GM23338 (cell line): ENCODE measurements around the gene CD86. TPM values are rescaled to one million over a fixed set of nuclear protein-coding genes. Genes with fewer than 3 reads are reported as not detected.

ENCODE experiments used
- ATAC-seq: fragments of 200-7000 bp; cut with Tn5 transposase; 3 replicates; pipeline ENCODE4 v1.9.1; 2020
- DNase-seq: peaks from one replicate; pipeline ENCODE4 v3.0.0-alpha.2; 2015; ENCODE audit warnings: low spot score
- H2AFZ ChIP-seq: fragments of 200-600 bp; sonication (generic); 2 replicates; pipeline ENCODE4 v1.8.0; 2016; ENCODE audit warnings: antibody characterized with exemption, mild to moderate bottlenecking, moderate library complexity
- H3F3A ChIP-seq: fragments of 200-600 bp; sonication (generic); replicated peaks from 2 replicates; pipeline ENCODE4 v1.8.0; 2017; ENCODE audit warnings: antibody characterized with exemption, mixed run types, low read depth
- H3K27ac ChIP-seq: fragments of 200-600 bp; sonication (generic); 2 replicates; pipeline ENCODE4 v1.6.1; 2016; ENCODE audit warnings: low read depth
- H3K27me3 ChIP-seq: fragments of 200-600 bp; sonication (generic); 2 replicates; pipeline ENCODE4 v1.8.0; 2016; ENCODE audit warnings: mild to moderate bottlenecking, mixed run types, moderate library complexity; ENCODE audit not compliant: insufficient read depth
- H3K36me3 ChIP-seq: fragments of 200-600 bp; sonication (generic); 2 replicates; pipeline ENCODE4 v1.8.0; 2016; ENCODE audit warnings: mild to moderate bottlenecking; ENCODE audit not compliant: insufficient read depth
- H3K4me1 ChIP-seq: fragments of 200-600 bp; sonication (generic); 2 replicates; pipeline ENCODE4 v1.8.0; 2016; ENCODE audit warnings: mild to moderate bottlenecking, moderate library complexity; ENCODE audit not compliant: insufficient read depth
- H3K4me2 ChIP-seq: fragments of 200-600 bp; sonication (generic); 2 replicates; pipeline ENCODE4 v1.7.1; 2017; ENCODE audit warnings: mixed run types
- H3K4me3 ChIP-seq: fragments of 200-600 bp; sonication (generic); 2 replicates; pipeline ENCODE4 v1.6.1; 2016; ENCODE audit warnings: mixed run types
- H3K79me2 ChIP-seq: fragments of 200-600 bp; sonication (generic); replicated peaks from 2 replicates; pipeline ENCODE4 v1.8.0; 2017; ENCODE audit warnings: mild to moderate bottlenecking; ENCODE audit not compliant: insufficient read depth
- H3K9me2 ChIP-seq: fragments of 200-600 bp; sonication (generic); 2 replicates; pipeline ENCODE4 v1.8.0; 2017; ENCODE audit not compliant: insufficient read depth
- H4K20me1 ChIP-seq: fragments of 200-600 bp; sonication (generic); replicated peaks from 2 replicates; pipeline ENCODE4 v1.8.0; 2017; ENCODE audit warnings: mild to moderate bottlenecking; ENCODE audit not compliant: insufficient read depth
- H3K27ac Mint-ChIP-seq: 2 replicates; pipeline ENCODE4 v1.8.0; 2020; ENCODE audit warnings: inconsistent platforms, mild to moderate bottlenecking, moderate library complexity, mixed read lengths
- H3K27me3 Mint-ChIP-seq: 3 replicates; pipeline ENCODE4 v1.8.0; 2022; ENCODE audit warnings: low read depth, mild to moderate bottlenecking, moderate library complexity, mixed read lengths, inconsistent platforms; ENCODE audit not compliant: insufficient read depth, poor library complexity
- H3K36me3 Mint-ChIP-seq: 3 replicates; pipeline ENCODE4 v1.8.0; 2021; ENCODE audit warnings: low read depth, mild to moderate bottlenecking, inconsistent platforms, moderate library complexity, mixed read lengths
- H3K4me1 Mint-ChIP-seq: 3 replicates; pipeline ENCODE4 v1.8.0; 2020; ENCODE audit warnings: mild to moderate bottlenecking, inconsistent platforms, mixed read lengths
- H3K4me3 Mint-ChIP-seq: 3 replicates; pipeline ENCODE4 v1.8.0; 2021; ENCODE audit warnings: moderate library complexity, mild to moderate bottlenecking, inconsistent platforms, mixed read lengths
- H3K9me3 Mint-ChIP-seq: 3 replicates; pipeline ENCODE4 v1.8.0; 2020; ENCODE audit warnings: moderate library complexity, mild to moderate bottlenecking, inconsistent platforms, mixed read lengths
- NANOG ChIP-seq: IDR thresholded peaks from 2 replicates; pipeline ENCODE4 v1.6.1; 2016; ENCODE audit warnings: antibody characterized with exemption, borderline replicate concordance
- STAT1 ChIP-seq: IDR thresholded peaks from one replicate; pipeline ENCODE4 v1.6.1; 2016; ENCODE audit warnings: antibody characterized with exemption; ENCODE audit not compliant: unreplicated experiment
- polyA plus RNA-seq: library from polyadenylated mRNA; unstranded; fragments of >200 nt; fragmentation: Nextera tagmentation; extraction: Ambion mirVana; gene quantifications from 2 replicates; pipeline ENCODE4 v1.2.1, GENCODE V29; 2016
- total RNA-seq: library from RNA; depleted of rRNA; stranded (reverse); fragments of >200 nt; shearing (Covaris generic); gene quantifications from 2 replicates; pipeline ENCODE4 v1.2.3, GENCODE V29; 2014
- TF ChIP-seq, protein P1 (sequence below): fragments of 250-450 bp; sonication (Bioruptor Pico); IDR thresholded peaks from 2 replicates; pipeline ENCODE4 v1.5.0; 2020; ENCODE audit warnings: mild to moderate bottlenecking, moderate library complexity
- TF ChIP-seq, protein P2 (sequence below): IDR thresholded peaks from one replicate; pipeline ENCODE4 v1.6.1; 2018; ENCODE audit warnings: antibody characterized with exemption; ENCODE audit not compliant: unreplicated experiment

Gene CD86
- total and polyA plus RNA-seq, 2 experiments from 2014 or later, result 0.97 TPM; not detected in 1

DNA sequence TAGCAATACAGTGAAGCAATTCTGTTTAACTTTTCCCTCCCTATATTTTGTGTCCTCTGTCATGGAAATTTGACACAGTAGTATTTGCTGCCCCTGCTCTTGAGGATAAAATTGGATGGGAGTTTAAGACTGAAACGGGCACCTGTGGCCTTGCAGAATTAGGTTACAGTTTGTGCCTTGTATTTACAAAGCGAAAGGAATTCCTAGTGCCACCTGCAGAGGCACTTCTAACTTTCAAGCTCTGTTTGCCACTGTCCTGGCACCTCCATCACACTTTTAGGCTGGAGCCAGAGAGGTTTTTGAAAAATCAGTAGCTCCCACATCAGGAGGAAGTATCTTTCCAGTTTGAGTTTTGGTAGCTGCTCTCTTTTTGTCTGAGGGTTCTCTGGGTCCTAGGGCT is 39.5 kb downstream of the CD86 start (continued):
- TF ChIP-seq, protein P1, sequence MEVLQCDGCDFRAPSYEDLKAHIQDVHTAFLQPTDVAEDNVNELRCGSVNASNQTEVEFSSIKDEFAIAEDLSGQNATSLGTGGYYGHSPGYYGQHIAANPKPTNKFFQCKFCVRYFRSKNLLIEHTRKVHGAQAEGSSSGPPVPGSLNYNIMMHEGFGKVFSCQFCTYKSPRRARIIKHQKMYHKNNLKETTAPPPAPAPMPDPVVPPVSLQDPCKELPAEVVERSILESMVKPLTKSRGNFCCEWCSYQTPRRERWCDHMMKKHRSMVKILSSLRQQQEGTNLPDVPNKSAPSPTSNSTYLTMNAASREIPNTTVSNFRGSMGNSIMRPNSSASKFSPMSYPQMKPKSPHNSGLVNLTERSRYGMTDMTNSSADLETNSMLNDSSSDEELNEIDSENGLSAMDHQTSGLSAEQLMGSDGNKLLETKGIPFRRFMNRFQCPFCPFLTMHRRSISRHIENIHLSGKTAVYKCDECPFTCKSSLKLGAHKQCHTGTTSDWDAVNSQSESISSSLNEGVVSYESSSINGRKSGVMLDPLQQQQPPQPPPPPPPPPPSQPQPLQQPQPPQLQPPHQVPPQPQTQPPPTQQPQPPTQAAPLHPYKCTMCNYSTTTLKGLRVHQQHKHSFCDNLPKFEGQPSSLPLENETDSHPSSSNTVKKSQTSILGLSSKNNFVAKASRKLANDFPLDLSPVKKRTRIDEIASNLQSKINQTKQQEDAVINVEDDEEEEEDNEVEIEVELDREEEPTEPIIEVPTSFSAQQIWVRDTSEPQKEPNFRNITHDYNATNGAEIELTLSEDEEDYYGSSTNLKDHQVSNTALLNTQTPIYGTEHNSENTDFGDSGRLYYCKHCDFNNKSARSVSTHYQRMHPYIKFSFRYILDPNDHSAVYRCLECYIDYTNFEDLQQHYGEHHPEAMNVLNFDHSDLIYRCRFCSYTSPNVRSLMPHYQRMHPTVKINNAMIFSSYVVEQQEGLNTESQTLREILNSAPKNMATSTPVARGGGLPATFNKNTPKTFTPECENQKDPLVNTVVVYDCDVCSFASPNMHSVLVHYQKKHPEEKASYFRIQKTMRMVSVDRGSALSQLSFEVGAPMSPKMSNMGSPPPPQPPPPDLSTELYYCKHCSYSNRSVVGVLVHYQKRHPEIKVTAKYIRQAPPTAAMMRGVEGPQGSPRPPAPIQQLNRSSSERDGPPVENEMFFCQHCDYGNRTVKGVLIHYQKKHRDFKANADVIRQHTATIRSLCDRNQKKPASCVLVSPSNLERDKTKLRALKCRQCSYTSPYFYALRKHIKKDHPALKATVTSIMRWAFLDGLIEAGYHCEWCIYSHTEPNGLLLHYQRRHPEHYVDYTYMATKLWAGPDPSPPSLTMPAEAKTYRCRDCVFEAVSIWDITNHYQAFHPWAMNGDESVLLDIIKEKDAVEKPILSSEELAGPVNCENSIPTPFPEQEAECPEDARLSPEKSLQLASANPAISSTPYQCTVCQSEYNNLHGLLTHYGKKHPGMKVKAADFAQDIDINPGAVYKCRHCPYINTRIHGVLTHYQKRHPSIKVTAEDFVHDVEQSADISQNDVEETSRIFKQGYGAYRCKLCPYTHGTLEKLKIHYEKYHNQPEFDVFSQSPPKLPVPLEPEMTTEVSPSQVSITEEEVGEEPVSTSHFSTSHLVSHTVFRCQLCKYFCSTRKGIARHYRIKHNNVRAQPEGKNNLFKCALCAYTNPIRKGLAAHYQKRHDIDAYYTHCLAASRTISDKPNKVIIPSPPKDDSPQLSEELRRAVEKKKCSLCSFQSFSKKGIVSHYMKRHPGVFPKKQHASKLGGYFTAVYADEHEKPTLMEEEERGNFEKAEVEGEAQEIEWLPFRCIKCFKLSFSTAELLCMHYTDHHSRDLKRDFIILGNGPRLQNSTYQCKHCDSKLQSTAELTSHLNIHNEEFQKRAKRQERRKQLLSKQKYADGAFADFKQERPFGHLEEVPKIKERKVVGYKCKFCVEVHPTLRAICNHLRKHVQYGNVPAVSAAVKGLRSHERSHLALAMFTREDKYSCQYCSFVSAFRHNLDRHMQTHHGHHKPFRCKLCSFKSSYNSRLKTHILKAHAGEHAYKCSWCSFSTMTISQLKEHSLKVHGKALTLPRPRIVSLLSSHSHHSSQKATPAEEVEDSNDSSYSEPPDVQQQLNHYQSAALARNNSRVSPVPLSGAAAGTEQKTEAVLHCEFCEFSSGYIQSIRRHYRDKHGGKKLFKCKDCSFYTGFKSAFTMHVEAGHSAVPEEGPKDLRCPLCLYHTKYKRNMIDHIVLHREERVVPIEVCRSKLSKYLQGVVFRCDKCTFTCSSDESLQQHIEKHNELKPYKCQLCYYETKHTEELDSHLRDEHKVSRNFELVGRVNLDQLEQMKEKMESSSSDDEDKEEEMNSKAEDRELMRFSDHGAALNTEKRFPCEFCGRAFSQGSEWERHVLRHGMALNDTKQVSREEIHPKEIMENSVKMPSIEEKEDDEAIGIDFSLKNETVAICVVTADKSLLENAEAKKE (CRISPR knock-in tag), result no peak
- TF ChIP-seq, protein P2, sequence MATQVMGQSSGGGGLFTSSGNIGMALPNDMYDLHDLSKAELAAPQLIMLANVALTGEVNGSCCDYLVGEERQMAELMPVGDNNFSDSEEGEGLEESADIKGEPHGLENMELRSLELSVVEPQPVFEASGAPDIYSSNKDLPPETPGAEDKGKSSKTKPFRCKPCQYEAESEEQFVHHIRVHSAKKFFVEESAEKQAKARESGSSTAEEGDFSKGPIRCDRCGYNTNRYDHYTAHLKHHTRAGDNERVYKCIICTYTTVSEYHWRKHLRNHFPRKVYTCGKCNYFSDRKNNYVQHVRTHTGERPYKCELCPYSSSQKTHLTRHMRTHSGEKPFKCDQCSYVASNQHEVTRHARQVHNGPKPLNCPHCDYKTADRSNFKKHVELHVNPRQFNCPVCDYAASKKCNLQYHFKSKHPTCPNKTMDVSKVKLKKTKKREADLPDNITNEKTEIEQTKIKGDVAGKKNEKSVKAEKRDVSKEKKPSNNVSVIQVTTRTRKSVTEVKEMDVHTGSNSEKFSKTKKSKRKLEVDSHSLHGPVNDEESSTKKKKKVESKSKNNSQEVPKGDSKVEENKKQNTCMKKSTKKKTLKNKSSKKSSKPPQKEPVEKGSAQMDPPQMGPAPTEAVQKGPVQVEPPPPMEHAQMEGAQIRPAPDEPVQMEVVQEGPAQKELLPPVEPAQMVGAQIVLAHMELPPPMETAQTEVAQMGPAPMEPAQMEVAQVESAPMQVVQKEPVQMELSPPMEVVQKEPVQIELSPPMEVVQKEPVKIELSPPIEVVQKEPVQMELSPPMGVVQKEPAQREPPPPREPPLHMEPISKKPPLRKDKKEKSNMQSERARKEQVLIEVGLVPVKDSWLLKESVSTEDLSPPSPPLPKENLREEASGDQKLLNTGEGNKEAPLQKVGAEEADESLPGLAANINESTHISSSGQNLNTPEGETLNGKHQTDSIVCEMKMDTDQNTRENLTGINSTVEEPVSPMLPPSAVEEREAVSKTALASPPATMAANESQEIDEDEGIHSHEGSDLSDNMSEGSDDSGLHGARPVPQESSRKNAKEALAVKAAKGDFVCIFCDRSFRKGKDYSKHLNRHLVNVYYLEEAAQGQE, result no peak

DNA sequence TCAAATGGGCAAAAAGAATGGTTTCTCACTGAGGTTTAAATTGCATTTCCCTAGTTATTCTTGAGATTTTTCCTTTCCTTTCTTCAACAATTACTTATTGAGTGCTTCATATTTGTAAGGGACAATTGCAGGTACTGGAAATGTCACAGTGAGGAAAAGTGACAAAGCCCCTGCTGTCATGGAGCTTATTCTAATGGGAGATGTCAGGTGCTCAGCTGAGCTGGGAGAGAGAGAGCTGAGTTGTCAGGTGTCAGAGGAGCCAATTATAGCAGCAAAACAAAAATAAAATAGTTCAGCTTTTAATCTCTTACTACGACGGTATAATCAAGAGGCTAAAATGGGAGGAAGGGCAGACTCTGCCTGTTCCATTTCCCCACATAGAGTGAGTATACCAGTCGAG is 42.0 kb downstream of the CD86 start:
- Histone ChIP-seq H3K4me3 (no peak overlapping the region), H3K27me3 (no peaks in the 10 kb centered on the region), H3F3A (no peaks in the 10 kb centered on the region), H3K36me3 (no peaks in the 10 kb centered on the region), H3K4me1 (no peaks in the 10 kb centered on the region), H3K4me2 (no peak overlapping the region), H2AFZ (no peak overlapping the region), H3K27ac (no peak overlapping the region), H3K79me2 (no peaks in the 10 kb centered on the region), H3K9me2 (no peaks in the 10 kb centered on the region), H4K20me1 (no peaks in the 10 kb centered on the region)
- no peak overlapping the region for H3K4me3 Mint-ChIP-seq
- peaks cover 2% of the 10 kb centered on the region for H3K27me3 Mint-ChIP-seq
- TF ChIP-seq NANOG, result no peak
- TF ChIP-seq STAT1, result no peak
- no peaks in the 10 kb centered on the region for H3K9me3 Mint-ChIP-seq
- no peaks in the 10 kb centered on the region for H3K36me3 Mint-ChIP-seq
- H3K27ac Mint-ChIP-seq, result no peak overlapping the region
- peaks cover 7% of the 10 kb centered on the region for H3K4me1 Mint-ChIP-seq
- ATAC-seq, result no peak
- DNase-seq, result no peak
